ENCODE measurements around the gene OXCT1. TPM values are rescaled to one million over a fixed set of nuclear protein-coding genes. Genes with fewer than 3 reads are reported as not detected.

Gene OXCT1
- total and polyA plus RNA-seq, 9 of the 15 experiments (the other 6 are each of a cell fraction or from before 2014, with no cell fraction given), result 24.7 to 61.2 (median 41.9) TPM

DNA sequence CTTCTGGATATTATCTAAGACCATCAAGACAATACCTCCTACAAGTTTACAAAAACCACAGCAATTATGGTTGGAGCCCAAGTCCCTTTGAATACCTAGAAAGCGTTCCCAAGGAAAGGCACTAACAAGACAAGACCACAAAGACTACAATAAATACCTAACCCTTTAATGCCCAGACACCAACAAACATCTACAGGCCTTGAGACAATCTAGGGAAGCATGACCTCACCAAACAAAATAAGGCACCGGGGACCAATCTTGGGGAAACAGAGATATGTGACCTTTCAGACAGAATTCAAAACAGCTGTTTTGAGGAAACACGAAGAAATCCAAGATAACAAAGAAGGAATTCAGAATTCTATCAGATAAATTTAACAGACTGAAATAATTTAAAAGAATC is 37.8 kb downstream of the OXCT1 start (continued):
- TF ChIP-seq, protein P1, sequence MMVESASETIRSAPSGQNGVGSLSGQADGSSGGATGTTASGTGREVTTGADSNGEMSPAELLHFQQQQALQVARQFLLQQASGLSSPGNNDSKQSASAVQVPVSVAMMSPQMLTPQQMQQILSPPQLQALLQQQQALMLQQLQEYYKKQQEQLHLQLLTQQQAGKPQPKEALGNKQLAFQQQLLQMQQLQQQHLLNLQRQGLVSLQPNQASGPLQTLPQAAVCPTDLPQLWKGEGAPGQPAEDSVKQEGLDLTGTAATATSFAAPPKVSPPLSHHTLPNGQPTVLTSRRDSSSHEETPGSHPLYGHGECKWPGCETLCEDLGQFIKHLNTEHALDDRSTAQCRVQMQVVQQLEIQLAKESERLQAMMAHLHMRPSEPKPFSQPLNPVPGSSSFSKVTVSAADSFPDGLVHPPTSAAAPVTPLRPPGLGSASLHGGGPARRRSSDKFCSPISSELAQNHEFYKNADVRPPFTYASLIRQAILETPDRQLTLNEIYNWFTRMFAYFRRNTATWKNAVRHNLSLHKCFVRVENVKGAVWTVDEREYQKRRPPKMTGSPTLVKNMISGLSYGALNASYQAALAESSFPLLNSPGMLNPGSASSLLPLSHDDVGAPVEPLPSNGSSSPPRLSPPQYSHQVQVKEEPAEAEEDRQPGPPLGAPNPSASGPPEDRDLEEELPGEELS (CRISPR knock-in tag; IDR thresholded peaks at IDR 0.05; ENCODE audit: borderline replicate concordance), result no peak
- no peak for TF ChIP-seq FOXK1 (CRISPR knock-in tag; IDR thresholded peaks at IDR 0.05; ENCODE audit: borderline replicate concordance)

DNA sequence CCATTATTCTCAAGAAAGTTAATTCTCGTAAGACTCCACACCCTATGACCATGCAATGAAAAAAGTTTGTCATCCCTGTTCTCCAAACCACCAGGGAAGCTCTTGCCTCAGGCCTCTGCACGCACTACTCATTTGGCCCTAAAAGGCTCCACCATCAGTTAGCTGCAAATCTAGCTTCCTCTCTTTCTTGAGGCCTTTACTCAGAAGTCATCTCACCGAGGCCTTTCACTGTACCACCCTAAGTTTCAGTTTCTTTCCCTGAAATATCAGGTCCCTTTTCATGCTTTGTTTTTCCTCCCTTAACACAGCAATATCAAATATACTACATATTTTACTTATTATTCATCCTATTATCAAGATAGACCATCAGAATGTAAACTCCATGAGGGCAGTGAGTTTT is 39.1 kb downstream of the OXCT1 start:
- Histone ChIP-seq H3K27me3 (ENCODE audit: control insufficient read depth in 2 of 2, insufficient read depth in 2 of 2, low read length in 2 of 2) (no peaks in the 10 kb centered on the region), H2AFZ (ENCODE audit: low read depth, low read length) (no peak overlapping the region), H3K4me3 (no peak overlapping the region), H3K9ac (ENCODE audit: insufficient read depth in 1 of 2, low read depth in 2 of 2, low read length in 2 of 2) (no peak overlapping the region), H4K20me1 (replicated peaks; ENCODE audit: control insufficient read depth, insufficient read depth, low read length) (no peaks in the 10 kb centered on the region), H3K36me3 (ENCODE audit: control insufficient read depth, insufficient read depth, low read length) (peaks cover 33% of the 10 kb centered on the region), H3K27ac (ENCODE audit: extremely low read depth, low read depth, low read length) (no peak overlapping the region), H3K4me2 (ENCODE audit: insufficient read depth, low read length) (no peak overlapping the region), H3K79me2 (ENCODE audit: control insufficient read depth, insufficient read depth, low read length) (no peaks in the 10 kb centered on the region), H3K4me1 (replicated peaks in 1 of 2; ENCODE audit: control insufficient read depth in 2 of 2, insufficient read depth in 2 of 2, low read length in 2 of 2) (no peaks in the 10 kb centered on the region), H3K9me3 (replicated peaks; ENCODE audit: control insufficient read depth, insufficient read depth, low read depth, low read length) (no peaks in the 10 kb centered on the region), H3K9me1 (ENCODE audit: control insufficient read depth, insufficient read depth, low read length) (no peaks in the 10 kb centered on the region)
- no TSS peak for BruUV-seq (replicated peaks)
- in situ Hi-C loops (cut with MboI), result no loop called here
- ATAC-seq, result no peak
- POLR2A ChIA-PET, result no interaction called here
- no peak for DNase-seq (ENCODE audit: extremely low read depth in 1 of 4, low spot score in 3 of 4)
- 48% methylated on average over 3 of the region's 3 CpGs for WGBS (ENCODE audit: insufficient coverage, low coverage, missing lambda C conversion rate)
- CTCF ChIA-PET (ENCODE audit: low intra/inter-chr PET ratio), result no interaction called here
- intact Hi-C loops (cut with micrococcal nuclease), result no loop called here
- no peak for FAIRE-seq
- no peak for TF ChIP-seq ZNF143 (CRISPR knock-in tag; IDR thresholded peaks at IDR 0.05)
- TF ChIP-seq ZNF24 (IDR thresholded peaks at IDR 0.05), result no peak
- no peak for TF ChIP-seq CBX8 (IDR thresholded peaks at IDR 0.05; ENCODE audit: borderline replicate concordance, extremely low read depth, low read depth, low read length, poor library complexity, severe bottlenecking)
- TF ChIP-seq ZNF77 (CRISPR knock-in tag; IDR thresholded peaks at IDR 0.05), result no peak
- TF ChIP-seq LEF1 (IDR thresholded peaks at IDR 0.05), result no peak
- TF ChIP-seq, protein P2, sequence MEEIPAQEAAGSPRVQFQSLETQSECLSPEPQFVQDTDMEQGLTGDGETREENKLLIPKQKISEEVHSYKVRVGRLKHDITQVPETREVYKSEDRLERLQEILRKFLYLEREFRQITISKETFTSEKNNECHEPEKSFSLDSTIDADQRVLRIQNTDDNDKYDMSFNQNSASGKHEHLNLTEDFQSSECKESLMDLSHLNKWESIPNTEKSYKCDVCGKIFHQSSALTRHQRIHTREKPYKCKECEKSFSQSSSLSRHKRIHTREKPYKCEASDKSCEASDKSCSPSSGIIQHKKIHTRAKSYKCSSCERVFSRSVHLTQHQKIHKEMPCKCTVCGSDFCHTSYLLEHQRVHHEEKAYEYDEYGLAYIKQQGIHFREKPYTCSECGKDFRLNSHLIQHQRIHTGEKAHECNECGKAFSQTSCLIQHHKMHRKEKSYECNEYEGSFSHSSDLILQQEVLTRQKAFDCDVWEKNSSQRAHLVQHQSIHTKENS (CRISPR knock-in tag; IDR thresholded peaks at IDR 0.05), result no peak
- no peak for TF ChIP-seq BCOR (IDR thresholded peaks at IDR 0.05)
- TF ChIP-seq KLF1 (tag; IDR thresholded peaks at IDR 0.05), result no peak
- no peak for TF ChIP-seq ARID2 (IDR thresholded peaks at IDR 0.05)
- TF ChIP-seq ZNF239 (CRISPR knock-in tag; IDR thresholded peaks at IDR 0.05), result no peak
- TF ChIP-seq ZNF165 (CRISPR knock-in tag; IDR thresholded peaks at IDR 0.05; ENCODE audit: borderline replicate concordance), result no peak
- no peak for TF ChIP-seq MEF2A (IDR thresholded peaks at IDR 0.05; ENCODE audit: control insufficient read depth, low read depth, low read length)
- TF ChIP-seq, protein P3, sequence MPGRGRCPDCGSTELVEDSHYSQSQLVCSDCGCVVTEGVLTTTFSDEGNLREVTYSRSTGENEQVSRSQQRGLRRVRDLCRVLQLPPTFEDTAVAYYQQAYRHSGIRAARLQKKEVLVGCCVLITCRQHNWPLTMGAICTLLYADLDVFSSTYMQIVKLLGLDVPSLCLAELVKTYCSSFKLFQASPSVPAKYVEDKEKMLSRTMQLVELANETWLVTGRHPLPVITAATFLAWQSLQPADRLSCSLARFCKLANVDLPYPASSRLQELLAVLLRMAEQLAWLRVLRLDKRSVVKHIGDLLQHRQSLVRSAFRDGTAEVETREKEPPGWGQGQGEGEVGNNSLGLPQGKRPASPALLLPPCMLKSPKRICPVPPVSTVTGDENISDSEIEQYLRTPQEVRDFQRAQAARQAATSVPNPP (IDR thresholded peaks at IDR 0.05; ENCODE audit: borderline replicate concordance, insufficient read depth, insufficient read length), result no peak
- no peak for TF ChIP-seq ELF1 (tag; IDR thresholded peaks at IDR 0.05)
- TF ChIP-seq TAF15 (IDR thresholded peaks at IDR 0.05; ENCODE audit: low read depth, low read length), result no peak
- TF ChIP-seq SREBF2 (CRISPR knock-in tag; IDR thresholded peaks at IDR 0.05), result no peak

Measured in K562 (cell line).